NCI-H1092 (cell line): ENCODE results near the gene NKD2.

ENCODE experiments used
- DNase-seq: peaks from one replicate; lab custom pipeline; 2025; lab: John Stamatoyannopoulos, UW

NKD2 gene

DNA sequence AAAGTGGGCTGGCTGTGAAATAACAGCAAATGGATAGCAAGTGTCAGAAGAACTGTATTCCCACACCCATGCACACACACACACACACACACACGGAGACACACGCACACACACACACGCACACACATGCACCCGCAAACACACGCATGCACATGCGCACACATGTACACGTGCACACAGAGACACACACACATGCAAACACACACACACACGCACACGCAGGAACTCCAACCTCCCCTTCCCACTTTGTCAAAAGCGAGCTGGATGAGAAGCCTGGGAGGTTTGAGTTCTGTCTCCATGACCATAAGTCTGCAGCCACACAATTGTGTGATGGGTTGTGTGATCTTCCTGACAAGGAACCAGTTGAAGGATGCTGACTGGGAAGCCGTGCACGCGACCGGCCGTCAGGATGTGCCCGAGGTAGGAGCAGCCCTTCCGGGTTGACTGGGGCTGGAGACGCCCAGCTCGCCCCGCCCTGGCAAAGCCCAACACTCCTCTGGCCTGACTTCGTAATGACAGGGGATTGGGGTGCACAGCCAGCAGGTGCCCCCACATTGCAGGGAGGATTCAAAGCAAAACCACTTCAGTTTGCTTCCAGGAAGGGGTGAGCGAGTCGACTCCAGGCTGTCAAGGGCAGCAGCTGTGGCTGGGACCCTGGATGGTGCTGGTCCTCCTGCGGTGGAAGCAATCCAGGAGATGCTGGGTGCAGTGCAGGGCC is 29.3 kb upstream of the NKD2 start:
- no peak for DNase-seq

DNA sequence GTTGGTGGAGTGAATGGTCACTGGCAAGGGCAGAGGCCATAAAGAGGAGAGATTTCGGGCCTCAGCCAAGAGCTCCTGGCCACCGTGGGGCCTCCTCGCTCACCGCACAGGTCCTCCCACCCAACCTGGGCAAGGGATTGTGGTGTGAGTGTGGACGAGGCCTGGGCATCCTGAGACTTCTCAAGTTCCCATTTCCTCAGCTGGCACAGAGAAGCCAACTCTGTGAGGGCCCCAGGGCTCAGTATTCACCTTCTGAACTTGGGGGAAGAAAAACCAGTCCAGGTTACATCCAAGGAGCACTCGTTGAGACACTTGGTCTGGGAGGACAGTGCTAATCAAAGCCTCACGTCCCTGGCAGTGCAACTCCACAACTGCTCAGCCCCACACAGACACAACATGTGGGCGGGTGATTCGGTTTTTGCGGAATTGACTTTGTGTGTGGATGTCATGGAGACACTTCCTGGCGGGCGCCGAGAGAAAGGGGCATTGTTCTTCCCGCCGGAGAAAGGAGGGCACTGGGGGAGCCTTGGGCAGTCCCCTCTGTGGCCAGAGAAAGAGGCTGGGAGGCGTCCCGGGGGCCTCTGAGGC is 28.5 kb upstream of the NKD2 start:
- DNase-seq = no peak

DNA sequence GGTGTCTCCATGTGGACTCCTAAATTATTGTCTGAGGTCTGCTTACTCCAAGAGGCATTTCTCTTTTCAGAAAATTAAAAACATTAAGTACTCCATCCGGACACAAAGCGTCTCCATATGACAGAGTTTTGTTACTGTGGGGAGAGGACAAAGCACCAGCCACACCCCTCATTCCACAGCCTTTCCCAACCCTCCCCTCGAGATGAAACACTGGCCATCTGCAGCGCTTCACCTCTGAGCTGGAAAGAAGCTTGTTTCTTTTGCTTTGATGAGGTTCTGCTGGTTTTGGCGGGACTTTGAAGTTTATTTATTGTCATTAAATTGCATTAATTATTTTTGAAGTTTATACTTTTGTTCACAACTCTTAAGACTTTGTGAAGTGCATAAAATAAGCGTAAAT is 27.6 kb upstream of the NKD2 start:
- DNase-seq = no peak

DNA sequence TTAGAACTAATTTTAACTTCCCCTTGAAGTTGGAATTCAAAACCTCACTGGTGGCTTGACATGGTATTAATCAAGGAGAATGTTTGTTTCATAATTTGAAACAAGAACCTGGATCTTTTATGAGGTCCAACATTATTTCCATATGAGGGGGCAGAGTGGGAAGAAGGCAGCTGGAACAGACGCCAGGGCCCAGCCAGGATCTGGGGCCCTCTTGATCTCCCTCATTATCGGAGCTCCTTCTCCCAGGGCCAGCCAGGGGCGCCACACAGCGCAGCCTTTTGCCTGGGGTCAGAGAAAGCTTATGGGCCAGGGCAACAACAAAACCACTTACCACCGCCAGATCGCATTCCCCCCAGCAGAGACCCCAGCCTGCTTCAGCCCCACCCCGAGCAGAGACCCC is 27.1 kb upstream of the NKD2 start:
- no peak for DNase-seq

DNA sequence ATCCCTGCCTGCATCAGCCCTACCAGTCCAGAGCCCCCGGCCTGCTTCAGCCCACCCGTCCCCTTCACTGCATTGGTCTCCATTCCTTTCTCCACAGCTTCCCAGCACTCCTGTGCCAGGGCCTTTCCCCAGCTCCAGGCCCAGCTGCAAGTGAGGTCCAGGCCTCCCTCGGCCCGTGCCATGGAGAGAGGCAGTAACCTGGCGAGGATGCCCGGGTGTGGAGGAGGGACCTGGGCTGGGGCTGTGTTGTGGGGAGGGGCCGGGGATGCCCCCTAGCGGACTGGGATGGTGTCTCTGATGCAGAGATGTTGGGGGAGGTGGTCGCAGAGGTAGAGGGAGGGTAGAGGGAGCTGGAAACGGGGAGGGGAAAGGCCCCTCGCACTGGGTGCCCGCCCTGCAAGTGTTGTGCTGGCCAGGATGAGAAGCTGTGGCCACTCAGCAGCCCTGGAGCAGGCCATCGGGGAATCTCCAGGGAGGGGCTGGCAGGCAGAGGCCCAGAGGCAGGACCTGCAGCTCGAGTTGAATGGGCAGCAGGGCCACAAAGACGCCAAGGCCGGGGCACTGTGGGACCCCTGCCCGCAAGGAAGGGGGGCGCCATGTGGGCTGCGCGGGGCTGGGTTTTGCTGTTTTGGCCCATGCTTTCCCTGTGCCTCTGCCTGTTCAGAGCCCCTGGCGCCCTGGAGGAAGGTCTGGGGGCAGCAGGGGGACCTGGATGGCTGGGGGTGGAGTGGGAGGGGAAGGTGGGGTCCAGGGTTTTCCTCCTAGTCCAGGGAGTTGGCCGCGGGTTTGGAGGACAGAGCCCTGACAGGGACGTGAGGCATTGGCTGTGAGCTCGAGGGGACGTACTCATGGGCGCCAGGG is 26.0 kb upstream of the NKD2 start:
- DNase-seq = no peak

DNA sequence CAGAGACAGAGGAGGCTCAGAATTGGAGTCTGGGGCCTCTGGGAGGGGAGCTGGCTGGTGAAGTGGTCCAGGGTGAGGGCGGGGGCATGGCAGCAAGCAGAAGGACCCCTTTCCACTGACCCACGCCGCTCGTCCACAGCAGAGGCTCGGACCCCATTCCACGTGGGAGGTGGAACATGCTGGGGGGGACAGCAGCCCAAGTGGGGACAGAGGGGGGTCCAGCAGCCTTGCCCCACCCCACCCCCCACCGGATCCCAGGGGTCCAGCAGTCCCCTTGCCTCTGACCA is 25.4 kb upstream of the NKD2 start:
- DNase-seq = no peak

DNA sequence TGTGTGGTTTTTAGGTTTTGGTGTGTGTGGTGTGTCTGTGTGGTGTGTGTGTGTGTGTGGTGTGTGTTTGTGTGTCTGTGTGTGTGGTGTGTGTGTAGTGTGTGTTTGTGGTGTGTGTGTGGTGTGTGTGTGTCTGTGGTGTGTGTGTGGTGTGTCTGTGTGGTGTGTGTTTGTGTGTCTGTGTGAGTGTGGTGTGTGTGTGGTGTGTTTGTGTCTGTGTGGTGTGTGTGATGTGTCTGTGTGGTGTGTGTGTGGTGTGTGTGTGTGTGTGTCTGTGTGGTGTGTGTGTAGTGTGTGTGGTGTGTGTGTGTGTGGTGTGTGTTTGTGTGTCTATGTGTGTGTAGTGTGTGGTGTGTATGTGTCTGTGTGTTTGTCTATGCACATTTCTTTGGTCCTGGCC is 25.0 kb upstream of the NKD2 start:
- DNase-seq = no peak

DNA sequence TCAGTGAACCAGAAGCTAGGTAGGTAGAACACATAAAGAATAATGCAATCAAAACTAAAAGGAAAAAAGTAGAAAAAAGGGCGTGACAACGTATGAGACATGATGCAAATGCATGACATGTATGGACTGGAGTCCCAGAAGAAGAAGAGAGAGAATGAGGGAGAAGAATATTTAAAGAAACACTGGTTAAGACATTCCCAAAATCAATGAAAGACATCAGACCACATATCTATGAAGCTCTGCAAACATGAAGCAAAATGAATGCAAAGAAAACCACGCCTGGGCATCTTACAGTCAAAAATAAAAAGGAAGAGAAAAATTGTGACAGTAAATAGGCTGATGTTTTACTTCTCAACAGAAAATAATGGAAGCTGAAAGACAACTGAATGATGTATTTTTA is 23.8 kb upstream of the NKD2 start:
- no peak for DNase-seq

DNA sequence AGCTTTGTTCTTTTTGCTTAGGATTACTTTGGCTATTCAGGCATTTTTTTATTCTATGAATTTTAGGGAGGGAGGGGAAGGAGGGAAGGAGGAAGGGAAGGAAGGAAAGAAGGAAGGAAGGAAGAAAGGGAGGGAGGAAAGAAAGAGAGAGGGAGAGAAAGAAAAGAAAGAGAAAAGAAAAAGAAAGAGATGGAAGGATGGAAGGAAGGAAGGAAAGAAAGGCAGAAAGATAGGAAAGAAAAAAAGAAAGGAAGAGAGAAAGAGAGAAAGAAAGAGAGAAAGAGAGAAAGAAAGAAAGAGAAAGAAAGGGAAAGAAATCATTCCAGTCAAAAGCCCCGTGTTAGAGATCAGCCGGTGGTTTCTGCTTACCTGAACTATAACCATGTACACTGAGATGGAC is 20.8 kb upstream of the NKD2 start:
- DNase-seq = no peak

DNA sequence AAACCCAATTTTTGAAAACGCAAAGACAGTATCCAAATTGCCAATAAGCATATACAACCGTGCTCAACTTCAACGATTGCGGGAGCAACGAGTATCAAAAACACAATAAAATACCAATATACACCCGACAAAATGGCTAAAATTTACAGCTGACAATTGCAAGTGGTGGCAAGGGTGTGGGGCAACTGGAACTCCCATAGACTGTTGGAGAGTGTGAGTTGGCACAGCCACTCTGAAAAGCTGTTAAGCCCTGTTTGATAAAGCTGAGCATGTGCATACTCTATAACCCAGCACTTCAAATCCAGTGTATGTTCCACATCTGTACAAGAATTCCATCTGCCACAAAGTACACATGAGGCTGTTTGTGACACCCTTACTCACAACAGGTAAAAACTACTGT is 20.3 kb upstream of the NKD2 start:
- no peak for DNase-seq

DNA sequence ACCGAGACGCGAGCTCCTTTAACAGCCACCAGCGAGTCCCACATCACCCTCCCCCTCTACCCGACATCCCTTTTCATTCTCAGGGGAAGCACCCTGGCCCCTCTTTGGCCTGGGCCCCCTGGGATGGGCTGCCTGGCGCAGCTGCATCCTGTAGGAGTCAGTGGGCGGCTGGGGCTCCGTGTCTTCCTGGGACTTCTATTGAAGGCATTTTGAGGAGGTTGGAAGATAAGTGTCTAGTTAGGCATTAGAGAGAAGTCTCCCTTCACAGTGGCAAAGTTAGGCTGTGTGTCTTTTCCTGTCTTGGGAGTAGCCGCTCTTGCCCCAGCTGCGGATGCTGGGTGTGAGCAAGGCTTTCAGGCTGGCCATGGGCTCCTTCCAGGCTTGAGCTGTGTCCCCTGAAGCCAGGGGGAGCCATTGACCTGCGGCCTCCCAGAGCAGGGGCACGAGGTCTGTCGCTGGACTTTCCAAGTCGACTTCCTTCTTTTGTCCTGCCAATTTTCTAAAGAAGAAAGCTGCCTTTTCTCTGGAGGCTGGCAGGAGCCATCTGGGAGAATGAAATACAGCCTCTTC is 18.6 kb upstream of the NKD2 start:
- DNase-seq = no peak

DNA sequence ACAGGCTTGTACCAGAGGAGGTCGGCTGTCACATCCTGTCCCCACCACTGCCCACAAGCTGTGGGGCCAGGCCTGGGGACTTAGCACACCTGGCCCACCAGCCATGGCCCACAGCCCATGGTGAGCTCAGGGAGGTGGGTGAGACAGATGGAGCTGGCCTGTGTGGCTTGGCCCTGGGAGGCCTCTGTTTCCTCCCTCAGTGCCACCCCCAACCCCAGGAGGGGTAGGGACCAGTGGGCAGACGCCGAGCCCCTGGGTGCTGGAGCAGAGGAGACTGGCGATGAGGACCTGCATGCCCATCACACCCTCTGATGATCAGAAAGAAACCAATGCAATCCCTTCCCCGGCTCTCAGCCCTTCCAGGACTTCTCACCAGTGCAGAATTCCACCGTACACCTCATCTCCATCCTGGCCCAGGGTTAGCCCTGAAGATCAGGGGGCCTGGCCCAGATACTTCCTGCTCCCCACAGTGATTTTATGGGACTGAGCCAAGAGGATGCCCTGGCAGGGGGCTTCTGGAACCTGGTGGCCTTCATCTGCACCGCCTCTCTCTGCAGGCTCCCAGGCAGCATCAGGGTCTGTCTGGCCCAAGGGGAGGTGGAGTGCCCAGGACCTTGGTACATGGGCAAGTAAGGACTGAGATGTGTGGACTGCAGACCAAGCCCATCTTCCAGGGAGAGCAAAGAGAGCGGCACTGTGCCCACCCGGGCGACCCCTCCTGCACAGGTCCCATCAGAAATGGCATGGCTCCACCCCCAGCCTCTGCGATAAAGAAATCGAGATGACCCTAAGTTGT is 16.9 kb upstream of the NKD2 start:
- no peak for DNase-seq

DNA sequence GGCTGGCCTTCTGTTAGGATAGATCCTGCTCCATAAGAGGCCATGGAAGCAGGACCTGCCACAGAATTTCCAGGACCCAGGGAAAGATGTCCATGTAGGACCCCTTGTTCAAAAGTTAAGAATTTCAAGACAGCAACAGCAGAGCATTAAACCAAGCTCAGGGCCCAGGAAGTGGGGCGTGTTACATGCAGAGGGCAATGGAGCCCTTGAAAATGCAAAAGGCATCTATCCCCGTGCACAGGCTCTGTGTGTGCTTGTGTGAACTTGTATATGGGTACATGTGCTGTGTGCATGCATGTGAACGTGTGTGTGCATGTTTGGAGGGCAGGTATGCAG is 14.4 kb upstream of the NKD2 start:
- no peak for DNase-seq

DNA sequence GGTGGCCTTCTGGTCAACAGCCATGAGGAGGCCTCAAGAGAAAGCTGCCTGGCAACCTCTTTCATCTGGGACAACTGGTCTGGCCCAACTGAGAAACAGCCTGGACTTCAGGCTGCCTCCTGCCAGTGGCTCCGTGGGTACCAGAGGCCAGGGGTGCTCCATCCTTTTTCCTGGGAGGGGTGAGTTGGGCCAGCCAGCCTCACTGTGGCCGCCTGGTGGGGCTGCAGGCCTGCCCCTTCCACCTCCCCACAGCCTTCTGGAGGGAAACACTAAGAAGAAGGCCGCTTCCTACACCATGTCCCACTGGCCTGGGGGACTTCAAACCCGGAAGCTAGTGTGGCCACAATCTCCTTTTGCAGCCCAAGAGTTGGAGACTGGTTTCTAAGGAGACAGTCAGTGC is 13.8 kb upstream of the NKD2 start:
- no peak for DNase-seq

DNA sequence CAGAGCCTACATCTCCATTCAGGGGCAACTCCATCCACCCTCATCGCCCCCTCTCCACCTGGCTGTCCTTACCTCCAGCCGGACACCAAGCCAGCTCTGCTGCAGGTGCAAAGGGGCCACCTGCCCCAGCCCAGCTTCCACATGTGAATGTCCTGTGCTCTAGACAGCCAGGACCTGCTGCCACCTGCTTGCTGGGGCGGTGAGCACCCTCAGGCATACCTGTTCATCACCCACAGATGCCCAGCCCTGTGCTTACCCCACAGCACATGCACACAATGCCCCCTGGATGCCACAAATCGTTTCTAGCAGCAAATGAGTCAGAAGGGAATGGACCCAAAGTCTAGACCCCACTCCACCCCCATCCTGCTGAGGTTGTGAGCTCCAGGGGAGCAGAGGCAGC is 13.3 kb upstream of the NKD2 start:
- no peak for DNase-seq

DNA sequence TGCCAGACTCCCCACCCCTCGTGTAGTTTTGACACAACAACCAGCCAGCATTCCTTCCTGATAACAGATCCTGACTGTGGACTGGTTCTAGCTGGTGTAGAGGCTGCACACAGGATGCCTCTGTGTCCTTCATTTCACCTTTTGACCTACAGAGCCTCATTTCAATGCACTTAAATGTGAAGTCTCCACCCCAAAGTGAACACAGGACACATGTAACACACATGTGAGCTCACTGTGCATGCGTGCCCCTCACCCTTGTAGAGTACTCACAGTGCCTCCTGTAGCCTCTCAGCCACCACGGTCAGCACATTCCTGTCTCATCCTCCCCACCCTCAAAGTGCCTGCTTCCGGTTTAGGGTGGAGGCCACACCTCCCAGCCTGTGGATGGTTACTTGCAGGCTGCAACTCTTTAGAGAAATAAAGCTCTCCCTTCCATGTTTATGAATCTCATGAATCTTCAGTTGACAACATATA is 11.6 kb upstream of the NKD2 start:
- no peak for DNase-seq

DNA sequence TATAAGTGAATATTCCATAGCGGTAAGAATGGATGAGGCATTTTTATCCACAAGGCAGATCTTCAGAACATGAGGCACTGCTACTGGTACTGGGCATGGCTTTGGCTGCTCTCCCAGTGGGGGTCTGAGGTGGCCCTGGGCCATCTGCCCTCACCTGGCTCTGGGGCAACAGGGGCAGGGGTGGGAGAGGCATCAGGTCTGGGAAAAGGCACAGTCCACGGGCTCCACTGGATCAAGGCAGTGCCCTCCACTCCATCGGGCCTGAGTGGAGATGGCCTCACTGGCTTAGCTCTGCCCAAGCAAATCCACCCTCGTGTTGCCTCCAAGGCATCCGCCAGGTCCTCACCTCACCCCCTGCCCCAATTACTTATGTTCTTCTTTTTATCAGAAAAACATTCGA is 10.9 kb upstream of the NKD2 start:
- DNase-seq = no peak

DNA sequence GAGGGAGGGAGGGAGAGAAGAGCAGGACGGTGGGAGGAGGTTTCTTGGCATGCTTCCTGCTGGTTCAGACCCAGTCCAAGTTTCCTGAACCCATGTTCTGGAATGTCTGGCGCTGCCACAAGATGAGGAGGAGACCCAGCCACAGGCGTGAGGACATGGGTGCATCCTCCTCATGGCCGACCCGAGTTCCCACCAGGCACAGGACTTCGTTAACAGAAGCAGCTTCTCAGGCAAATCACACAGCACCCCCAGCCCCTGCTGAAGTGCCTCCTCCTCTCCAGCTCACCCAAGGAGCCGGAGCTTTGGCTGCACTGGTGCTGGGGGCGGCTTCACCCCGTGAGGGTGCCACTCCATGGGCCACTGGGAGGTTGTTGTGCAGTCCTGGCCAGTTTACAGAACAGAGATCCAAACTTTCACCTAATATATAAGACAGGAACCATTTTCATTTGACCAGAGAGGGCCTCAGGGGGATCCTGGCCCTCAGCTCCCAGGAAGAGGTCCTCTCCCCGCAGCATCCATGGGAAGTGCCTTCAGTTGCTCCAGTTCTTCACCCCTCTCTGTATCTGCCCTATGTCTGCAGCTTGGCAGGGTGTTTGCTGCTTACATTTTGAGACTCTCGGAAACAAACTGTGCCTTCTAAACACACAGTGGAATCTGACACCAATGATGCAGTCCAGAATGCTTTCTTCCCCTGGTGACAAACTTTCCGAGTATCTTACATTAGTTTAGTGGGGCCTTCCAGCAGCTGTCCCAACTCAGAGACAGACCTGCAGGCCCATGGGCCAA is 10.2 kb upstream of the NKD2 start:
- no peak for DNase-seq

DNA sequence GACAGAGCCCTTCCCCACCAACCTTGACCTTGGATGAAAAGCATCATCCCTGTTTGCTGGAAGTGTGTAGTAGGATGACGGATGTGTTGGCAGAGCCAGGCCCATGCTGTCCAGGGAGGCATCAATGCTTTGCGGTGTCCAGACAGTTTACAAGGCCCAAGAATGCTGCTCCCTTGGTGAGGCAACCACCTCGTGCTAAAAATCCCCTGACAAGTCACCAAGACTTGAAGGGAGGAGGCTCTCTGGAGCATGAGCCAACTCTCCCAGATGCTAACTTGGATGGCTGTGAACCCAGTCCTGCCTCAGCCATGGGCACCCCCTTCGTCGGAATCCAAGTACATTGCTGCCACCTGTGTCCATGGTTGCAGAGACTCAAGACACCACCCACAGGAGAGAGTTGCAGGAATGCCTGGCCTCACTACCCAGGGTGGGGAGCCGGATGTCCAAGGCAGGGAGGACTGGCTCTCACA is 9.5 kb upstream of the NKD2 start:
- no peak for DNase-seq

DNA sequence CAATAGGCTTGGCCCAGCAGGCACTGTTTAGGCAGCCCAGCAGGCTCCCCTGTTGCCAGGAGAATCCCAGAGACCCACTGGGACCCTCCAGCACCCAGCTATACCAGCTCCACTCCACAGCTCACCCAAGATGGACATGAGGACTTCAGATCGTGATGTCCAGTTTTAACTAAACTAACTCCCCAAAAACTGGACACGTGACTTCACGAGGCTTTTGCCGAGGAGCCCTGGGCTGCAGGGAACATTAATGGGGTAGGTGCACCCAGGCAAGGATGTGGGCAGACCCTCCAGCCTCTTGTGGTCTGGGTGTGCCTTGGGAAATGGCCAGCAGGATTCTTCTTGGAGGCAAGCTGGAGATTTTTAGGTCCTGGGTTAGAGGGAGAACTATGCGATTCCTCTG is 8.9 kb upstream of the NKD2 start:
- DNase-seq = no peak

DNA sequence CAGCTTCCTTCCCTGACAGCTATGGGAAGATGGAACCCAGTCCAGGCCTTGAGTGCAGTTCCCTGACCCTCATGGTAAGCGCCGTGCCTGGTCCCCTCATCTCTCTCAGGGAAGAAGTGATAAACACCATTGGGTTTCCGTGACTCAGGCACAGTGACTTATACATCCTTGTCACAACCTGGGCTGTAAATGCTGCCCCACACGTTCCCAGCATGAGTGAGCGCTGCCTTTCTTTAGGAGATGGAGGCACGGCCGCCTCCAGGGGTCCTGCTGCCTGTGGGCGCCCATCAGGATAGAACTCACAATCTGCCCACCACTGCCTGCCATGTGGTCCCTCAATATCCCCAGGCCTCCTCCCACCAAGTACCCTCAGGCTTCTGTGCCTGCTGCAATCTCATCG is 8.3 kb upstream of the NKD2 start:
- no peak for DNase-seq
